HPDE6-E6E7 (cell line): Measurements from ENCODE around the gene RAB19.
A peak's percentile ranks its signal among the peaks of the same experiment; 100 is the strongest.
"Not testable (repeated sequence)": the region's sequence is repeated elsewhere in the genome, so short reads cannot be mapped to it uniquely, and the experiment has no call there.

ENCODE experiments used
- DNase-seq: peaks from one replicate; pipeline ENCODE4 v3.0.0; 2011; ENCODE audit warnings: missing footprints; ENCODE audit errors: extremely low spot score

RAB19 gene

GRCh38 chr7:140453785-140454656 lies 50.2 kb downstream of the RAB19 start:
- DNase-seq: not testable (repeated sequence)

GRCh38 chr7:140454657-140455015 lies 50.8 kb downstream of the RAB19 start:
- DNase-seq: no peak

GRCh38 chr7:140455743-140456142 lies 51.9 kb downstream of the RAB19 start:
- no peak for DNase-seq

- DNase-seq: no peak
Measured at GRCh38 chr7:140456551-140457051, 52.7 kb downstream of the RAB19 start.

GRCh38 chr7:140458201-140458600 lies 54.3 kb downstream of the RAB19 start:
- no peak for DNase-seq

- no peak for DNase-seq
Measured at GRCh38 chr7:140458916-140459315, 55.1 kb downstream of the RAB19 start.

GRCh38 chr7:140463111-140463510 lies 59.3 kb downstream of the RAB19 start:
- DNase-seq: no peak

- DNase-seq: peak; percentile 44
Measured at GRCh38 chr7:140475747-140476333, 72.0 kb downstream of the RAB19 start.

GRCh38 chr7:140476698-140477261 lies 72.9 kb downstream of the RAB19 start:
- DNase-seq: no peak
